HL-60/S4 treated with phorbol 12-myristate 13-acetate at 8.2 ng/mL for 4 days and 3 days (cell line): ENCODE results near the gene GATM.

ENCODE experiments used
- in situ Hi-C: fragments of 300-500 bp; cut with MboI; formaldehyde crosslinking; loops from 2 replicates; pipeline ENCODE4 v1.15.0; 2022; ENCODE audit warnings: low sequenced_read_pairs

The GATM gene

DNA sequence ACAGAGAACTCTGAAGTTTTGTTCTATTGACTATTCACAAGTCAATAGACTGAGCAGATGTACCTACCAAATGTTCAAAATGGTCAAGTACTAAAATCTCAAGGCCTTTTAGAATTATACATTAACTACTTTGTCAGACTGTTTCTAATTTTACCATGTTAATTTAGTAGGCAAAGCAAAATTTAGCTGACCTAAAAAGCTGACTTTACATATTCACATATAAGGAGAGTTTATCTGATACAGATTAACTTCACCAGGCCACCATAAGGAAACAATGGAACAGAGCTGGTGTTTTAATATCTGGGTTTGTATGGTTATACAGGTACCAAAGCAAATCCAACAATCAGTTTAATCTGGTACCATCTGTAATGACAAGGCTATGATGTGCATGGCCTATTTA lies 15.9 kb downstream of the GATM start:
- in situ Hi-C loops: no loop called here

- in situ Hi-C loops: no loop called here
Observed at GRCh38 chr15:45361878-45362277, 16.5 kb downstream of the GATM start.

- in situ Hi-C loops: no loop called here
Observed at GRCh38 chr15:45355860-45356259, 22.5 kb downstream of the GATM start.

DNA sequence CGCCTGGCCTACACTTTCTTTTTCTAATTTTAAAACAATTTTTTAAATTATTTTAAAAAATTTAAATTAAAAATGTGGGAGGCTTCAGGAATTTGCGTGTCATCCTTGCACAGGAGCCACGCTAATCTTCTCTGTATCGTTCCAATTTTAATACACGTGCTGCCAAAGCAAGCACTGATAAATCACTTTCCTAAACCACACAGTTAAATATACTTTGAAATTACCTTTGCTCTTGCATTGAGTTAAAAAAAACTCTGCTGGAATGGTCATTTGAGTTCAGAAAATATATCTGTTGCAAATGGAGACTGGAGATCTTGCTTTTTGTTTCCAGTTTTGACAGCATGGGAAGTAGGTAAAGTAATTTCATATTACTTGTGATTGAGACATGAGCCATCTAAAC lies 23.6 kb downstream of the GATM start:
- in situ Hi-C loops: no loop called here

- in situ Hi-C loops: no loop called here
Observed at GRCh38 chr15:45351227-45351626, 27.1 kb downstream of the GATM start.

- in situ Hi-C loops: no loop called here
Observed at GRCh38 chr15:45349623-45350022, 28.7 kb downstream of the GATM start.

- in situ Hi-C loops: no loop called here
Observed at GRCh38 chr15:45347989-45348388, 30.4 kb downstream of the GATM start.

- in situ Hi-C loops: no loop called here
Observed at GRCh38 chr15:45347033-45347432, 31.3 kb downstream of the GATM start.

DNA sequence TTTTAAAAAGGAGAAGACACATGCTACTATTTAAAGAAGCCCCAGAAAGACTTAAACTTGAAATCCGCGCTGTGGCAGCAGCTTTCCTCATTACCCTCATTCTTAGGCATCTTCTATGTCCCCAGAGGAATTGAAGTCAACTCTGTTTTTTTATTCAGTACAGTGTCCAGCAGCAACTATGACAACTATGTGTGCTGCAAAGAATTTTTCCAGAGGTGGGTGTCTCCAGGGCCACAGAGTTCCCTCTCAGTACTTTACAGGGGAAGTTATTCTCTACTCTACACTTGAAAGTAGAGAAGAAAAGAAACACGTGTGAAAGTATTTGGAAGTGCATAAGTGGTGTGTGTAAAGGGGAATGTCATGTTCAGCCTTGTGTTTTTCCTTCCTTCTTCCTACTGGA lies 32.0 kb downstream of the GATM start:
- in situ Hi-C loops: no loop called here

- in situ Hi-C loops: no loop called here
Observed at GRCh38 chr15:45343258-45343860, 35.0 kb downstream of the GATM start.

DNA sequence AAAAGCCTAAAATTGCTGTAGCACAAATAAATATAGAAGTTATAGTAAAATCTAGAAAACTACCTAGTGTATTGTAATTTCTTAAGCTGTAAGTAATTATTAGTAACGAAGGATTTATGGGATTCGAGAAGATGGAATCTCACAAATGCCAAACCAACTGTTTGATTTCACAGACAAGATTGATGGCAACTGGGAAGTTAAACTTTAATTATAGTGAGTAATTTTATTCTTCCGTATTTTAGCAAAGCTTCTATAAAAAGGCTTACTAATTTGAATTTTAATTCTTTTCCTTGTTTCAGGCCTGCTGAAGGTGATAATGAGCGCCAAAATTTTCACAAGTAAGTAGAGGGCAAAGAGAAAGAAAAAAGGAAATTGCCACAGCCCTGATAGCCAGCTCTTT lies 36.6 kb downstream of the GATM start:
- in situ Hi-C loops: no loop called here

DNA sequence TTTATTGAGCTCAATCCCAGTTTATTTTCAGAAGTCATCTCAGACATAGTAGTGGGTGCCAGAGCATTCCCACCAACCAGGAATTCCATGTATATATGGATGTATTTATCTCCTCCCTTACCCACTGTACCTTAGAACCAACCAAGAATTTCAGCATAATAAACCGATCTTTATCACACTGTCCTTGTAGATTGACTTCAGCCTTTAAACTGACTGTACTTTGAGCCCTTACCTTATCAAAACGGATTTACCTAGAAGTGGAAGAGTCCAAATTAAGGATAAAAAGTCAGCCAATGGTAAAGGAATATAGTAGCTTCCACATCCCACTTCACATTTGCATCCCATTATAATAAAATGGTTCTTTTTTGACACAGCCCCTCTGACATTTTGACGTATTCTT lies 37.9 kb downstream of the GATM start:
- in situ Hi-C loops: no loop called here

GRCh38 chr15:45338417-45338816 lies 39.9 kb downstream of the GATM start:
- in situ Hi-C loops: no loop called here

DNA sequence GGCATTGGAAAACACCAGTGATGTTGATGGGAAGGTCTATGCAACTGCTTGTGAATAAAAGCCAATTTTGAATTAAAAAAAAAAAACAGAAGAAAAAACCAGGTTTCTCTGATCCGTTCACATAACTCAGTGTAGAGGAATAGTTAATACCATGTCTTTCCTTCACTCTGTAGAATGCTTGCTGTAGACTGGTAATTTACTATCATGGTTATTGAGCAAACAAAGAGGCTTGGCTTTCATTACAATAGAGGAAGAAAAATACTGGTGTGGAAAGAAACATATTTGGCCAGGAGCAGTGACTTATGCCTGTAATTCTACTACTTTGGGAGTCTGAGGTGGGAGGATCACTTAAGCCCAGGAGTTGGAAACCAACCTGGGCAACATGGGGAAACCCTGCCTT lies 41.1 kb downstream of the GATM start:
- in situ Hi-C loops: no loop called here

GRCh38 chr15:45333550-45333949 lies 44.8 kb downstream of the GATM start:
- in situ Hi-C loops: no loop called here

- in situ Hi-C loops: no loop called here
Observed at GRCh38 chr15:45332694-45333093, 45.6 kb downstream of the GATM start.

- in situ Hi-C loops: no loop called here
Observed at GRCh38 chr15:45331972-45332371, 46.4 kb downstream of the GATM start.

GRCh38 chr15:45328663-45329062 lies 49.7 kb downstream of the GATM start:
- in situ Hi-C loops: loop anchor here (10.0 kb wide), 2 partner anchors 56 to 94 kb away; no protein-coding TSS in a partner anchor

- in situ Hi-C loops: loop anchor here (10.0 kb wide), 2 partner anchors 58 to 92 kb away; no protein-coding TSS in a partner anchor
Observed at GRCh38 chr15:45326741-45327140, 51.6 kb downstream of the GATM start.

- in situ Hi-C loops: loop anchor here (10.0 kb wide), 2 partner anchors 59 to 91 kb away; no protein-coding TSS in a partner anchor
Observed at GRCh38 chr15:45326280-45326679, 52.1 kb downstream of the GATM start.

GRCh38 chr15:45320581-45321205 lies 57.7 kb downstream of the GATM start:
- in situ Hi-C loops: loop anchor here (10.0 kb wide), 2 partner anchors 64 to 86 kb away; no protein-coding TSS in a partner anchor

- in situ Hi-C loops: loop anchor here (10.0 kb wide), 2 partner anchors 65 to 85 kb away; no protein-coding TSS in a partner anchor
Observed at GRCh38 chr15:45319472-45320214, 58.7 kb downstream of the GATM start.
